Osteoblast (primary cell): ENCODE measurements around the gene PHACTR1. TPM values are rescaled to one million over a fixed set of nuclear protein-coding genes. Genes with fewer than 3 reads are reported as not detected.

Source experiments
- DNase-seq: peaks from one replicate; pipeline ENCODE4 v3.0.0; 2011; ENCODE audit warnings: low spot score, mixed read lengths; ENCODE audit not compliant: insufficient read length; ENCODE audit errors: missing footprints
- H2AFZ ChIP-seq: 2 replicates; pipeline ENCODE4 v1.6.0; 2011; ENCODE audit warnings: mild to moderate bottlenecking, low read length
- H3K27ac ChIP-seq: 2 replicates; pipeline ENCODE4 v1.5.1; 2011; ENCODE audit warnings: mild to moderate bottlenecking, low read depth, low read length, moderate library complexity
- H3K27me3 ChIP-seq: 2 replicates; pipeline ENCODE4 v1.6.0; 2012; ENCODE audit warnings: mild to moderate bottlenecking, control low read depth, inconsistent platforms, low read length, moderate library complexity; ENCODE audit not compliant: insufficient read depth
- H3K36me3 ChIP-seq: 2 replicates; pipeline ENCODE4 v1.5.1; 2011; ENCODE audit warnings: mild to moderate bottlenecking, low read length, control low read depth, moderate library complexity; ENCODE audit not compliant: insufficient read depth
- H3K4me1 ChIP-seq: 2 replicates; pipeline ENCODE4 v1.5.1; 2011; ENCODE audit warnings: mild to moderate bottlenecking, low read length, control low read depth, moderate library complexity; ENCODE audit not compliant: insufficient read depth
- H3K4me2 ChIP-seq: 2 replicates; pipeline ENCODE4 v1.6.0; 2011; ENCODE audit warnings: mild to moderate bottlenecking, low read length; ENCODE audit not compliant: insufficient read depth
- H3K4me3 ChIP-seq: fragments of 200-600 bp; sonication (generic); 3 replicates; pipeline ENCODE4 v1.5.1; 2012; ENCODE audit warnings: mild to moderate bottlenecking, low read length, inconsistent platforms; ENCODE audit not compliant: insufficient read depth
- H3K79me2 ChIP-seq: 2 replicates; pipeline ENCODE4 v1.6.0; 2012; ENCODE audit warnings: mild to moderate bottlenecking, low read length, control low read depth, inconsistent platforms; ENCODE audit not compliant: insufficient read depth
- H3K9me3 ChIP-seq: 2 replicates; pipeline ENCODE4 v1.5.1; 2011; ENCODE audit warnings: low read depth, low read length, control low read depth
- H4K20me1 ChIP-seq: 2 replicates; pipeline ENCODE4 v1.6.0; 2012; ENCODE audit warnings: mild to moderate bottlenecking, low read length, control low read depth; ENCODE audit not compliant: insufficient read depth
- total RNA-seq: library from RNA; depleted of rRNA; stranded (reverse); fragments of >200 nt; gene quantifications from 2 replicates; pipeline ENCODE4 v1.2.3, GENCODE V29; 2012
- TF ChIP-seq, protein P1 (sequence below): IDR thresholded peaks from 2 replicates; pipeline ENCODE4 v1.5.1; 2011; ENCODE audit warnings: mild to moderate bottlenecking, low read depth, low read length, moderate library complexity; ENCODE audit errors: extremely low read depth

PHACTR1 gene
- total RNA-seq, 1 donor = 0.36 TPM

DNA sequence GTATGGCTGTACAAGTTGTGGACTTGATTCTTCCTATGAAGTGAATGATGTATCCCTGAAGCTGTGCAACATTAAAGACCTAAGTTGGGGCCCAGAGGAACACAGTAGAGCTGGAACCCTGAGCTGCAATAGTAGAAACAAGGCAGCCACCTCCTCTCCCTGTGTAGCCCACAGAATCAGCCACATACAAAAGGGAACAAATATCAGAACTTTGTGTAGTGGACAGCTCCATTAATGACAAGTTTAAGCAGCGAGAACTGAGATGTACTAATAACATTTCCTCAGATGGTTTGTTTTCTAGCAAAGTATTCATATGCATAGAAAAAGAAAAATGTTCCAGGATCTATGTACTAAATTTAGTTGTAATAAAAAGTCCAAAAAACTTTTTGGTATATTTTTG, 19.2 kb downstream of the PHACTR1 start:
- Histone ChIP-seq H3K4me2 (no peak overlapping the region), H3K27me3 (no peaks in the 10 kb centered on the region), H2AFZ (no peak overlapping the region), H3K9me3 (no peaks in the 10 kb centered on the region), H3K4me1 (no peaks in the 10 kb centered on the region), H4K20me1 (no peaks in the 10 kb centered on the region), H3K4me3 (no peak overlapping the region), H3K79me2 (no peaks in the 10 kb centered on the region), H3K36me3 (no peaks in the 10 kb centered on the region), H3K27ac (no peak overlapping the region)
- TF ChIP-seq, protein P1, sequence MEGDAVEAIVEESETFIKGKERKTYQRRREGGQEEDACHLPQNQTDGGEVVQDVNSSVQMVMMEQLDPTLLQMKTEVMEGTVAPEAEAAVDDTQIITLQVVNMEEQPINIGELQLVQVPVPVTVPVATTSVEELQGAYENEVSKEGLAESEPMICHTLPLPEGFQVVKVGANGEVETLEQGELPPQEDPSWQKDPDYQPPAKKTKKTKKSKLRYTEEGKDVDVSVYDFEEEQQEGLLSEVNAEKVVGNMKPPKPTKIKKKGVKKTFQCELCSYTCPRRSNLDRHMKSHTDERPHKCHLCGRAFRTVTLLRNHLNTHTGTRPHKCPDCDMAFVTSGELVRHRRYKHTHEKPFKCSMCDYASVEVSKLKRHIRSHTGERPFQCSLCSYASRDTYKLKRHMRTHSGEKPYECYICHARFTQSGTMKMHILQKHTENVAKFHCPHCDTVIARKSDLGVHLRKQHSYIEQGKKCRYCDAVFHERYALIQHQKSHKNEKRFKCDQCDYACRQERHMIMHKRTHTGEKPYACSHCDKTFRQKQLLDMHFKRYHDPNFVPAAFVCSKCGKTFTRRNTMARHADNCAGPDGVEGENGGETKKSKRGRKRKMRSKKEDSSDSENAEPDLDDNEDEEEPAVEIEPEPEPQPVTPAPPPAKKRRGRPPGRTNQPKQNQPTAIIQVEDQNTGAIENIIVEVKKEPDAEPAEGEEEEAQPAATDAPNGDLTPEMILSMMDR = no peak
- DNase-seq = no peak

DNA sequence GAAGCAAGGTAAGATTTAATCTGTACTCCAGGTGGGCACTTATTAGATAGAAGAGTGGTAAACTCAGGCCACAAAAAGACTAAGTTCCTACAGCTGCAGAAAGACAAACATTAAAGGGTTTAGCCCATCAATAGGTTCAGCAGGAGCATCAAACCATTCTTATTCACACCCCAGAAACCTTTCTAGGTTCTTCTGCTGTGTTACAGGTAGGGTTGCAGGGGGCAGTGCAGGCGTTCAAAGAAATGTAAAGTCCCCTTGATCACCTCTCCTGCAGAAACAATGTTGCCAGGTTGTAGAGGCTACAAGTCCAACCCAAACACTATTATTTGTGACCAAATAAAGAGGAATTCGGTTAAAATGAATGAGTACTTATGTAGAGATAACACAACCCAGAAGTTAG, 31.8 kb downstream of the PHACTR1 start:
- peak; percentile 60 for DNase-seq
- TF ChIP-seq, protein P1 = no peak
- H3K27me3 ChIP-seq = no peaks in the 10 kb centered on the region

DNA sequence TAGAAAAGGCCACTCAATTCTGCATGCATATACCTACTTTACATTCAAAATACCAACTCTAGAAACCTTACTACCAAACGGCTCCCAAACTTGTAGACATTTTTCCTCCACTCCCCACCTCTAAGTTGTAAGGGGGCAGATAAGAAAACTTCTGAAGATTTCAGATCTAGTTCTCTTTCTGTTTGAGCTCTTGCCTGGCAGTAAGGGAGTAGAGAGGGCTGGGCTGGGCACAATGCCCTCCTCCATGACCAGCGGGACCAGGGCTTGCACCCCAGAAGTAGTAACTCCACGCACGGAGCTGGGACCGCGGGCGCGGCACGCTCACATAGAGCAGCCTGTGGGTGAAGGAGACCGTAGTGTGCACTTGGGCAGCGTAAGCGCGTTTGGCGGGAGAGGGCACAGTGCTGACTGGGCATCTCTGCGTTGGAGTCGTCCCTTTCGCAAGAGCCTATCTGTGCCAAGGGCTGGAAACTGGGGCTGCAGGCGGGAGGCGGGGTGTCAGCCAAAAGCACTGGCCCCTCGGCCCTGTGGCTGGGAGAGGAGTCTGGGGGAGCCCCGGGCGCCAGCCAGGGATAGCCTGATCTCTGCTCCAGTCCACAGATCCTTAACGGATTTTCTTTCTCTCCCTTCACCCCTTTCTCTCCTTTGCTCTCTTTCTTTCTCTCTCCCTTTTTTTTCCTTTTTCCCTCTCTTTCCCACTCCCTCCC, 32.4 kb downstream of the PHACTR1 start:
- Histone ChIP-seq H3K4me2 (no peak overlapping the region), H2AFZ (no peak overlapping the region), H3K27me3 (no peaks in the 10 kb centered on the region), H3K36me3 (no peaks in the 10 kb centered on the region), H3K79me2 (no peaks in the 10 kb centered on the region), H4K20me1 (no peaks in the 10 kb centered on the region), H3K4me1 (no peaks in the 10 kb centered on the region), H3K4me3 (no peak overlapping the region), H3K9me3 (no peaks in the 10 kb centered on the region), H3K27ac (no peak overlapping the region)
- peak; percentile 62 for DNase-seq
- TF ChIP-seq, protein P1 = no peak

More for the DNA sequence above, 31.8 kb downstream of the PHACTR1 start:
- Histone ChIP-seq H3K27ac (no peak overlapping the region), H3K79me2 (no peaks in the 10 kb centered on the region), H3K4me3 (no peak overlapping the region), H3K36me3 (no peaks in the 10 kb centered on the region), H3K9me3 (no peaks in the 10 kb centered on the region), H3K4me2 (no peak overlapping the region), H4K20me1 (no peaks in the 10 kb centered on the region), H3K4me1 (no peaks in the 10 kb centered on the region), H2AFZ (no peak overlapping the region)

DNA sequence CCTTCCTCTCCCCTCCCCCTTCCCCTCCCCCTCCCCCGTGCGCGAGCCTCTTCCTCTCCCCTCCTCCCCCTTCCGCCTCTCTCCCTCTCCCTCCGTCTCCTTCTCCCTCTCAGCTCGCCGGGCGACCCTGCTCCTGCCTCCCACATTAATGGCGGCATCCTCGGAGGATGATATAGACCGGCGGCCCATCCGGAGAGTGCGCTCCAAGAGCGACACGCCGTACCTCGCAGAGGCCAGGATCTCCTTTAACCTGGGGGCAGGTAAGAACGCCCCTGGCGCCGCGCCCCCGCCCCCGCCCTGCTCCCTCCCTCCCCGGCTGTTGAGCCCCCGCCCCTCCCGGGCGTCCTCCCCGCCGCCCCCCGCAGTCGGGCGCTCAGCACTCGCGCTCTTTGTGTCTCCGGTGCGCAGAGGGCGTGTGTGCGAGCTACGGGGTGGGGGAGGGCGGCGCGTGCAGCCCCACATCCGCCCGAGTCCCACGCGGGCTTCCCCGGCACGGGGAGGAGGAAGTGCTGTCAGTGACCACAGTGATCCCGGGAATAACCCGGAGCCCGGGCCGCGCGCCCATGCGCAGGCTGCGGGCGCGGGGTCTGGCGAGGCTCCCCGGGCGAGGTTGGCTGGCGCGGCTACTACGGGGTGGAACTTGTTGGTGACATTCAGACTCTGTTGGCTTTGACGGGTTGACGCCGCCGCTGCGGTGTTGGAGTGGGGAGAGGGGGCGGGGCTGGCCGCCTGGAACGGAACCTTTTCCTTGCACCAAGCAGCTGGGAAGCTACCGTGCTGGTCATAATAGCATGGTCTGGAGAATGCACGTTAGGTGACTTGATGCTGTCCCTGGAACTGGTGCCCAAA, 33.2 kb downstream of the PHACTR1 start:
- Histone ChIP-seq H3K79me2 (no peaks in the 10 kb centered on the region), H3K4me1 (no peaks in the 10 kb centered on the region), H4K20me1 (no peaks in the 10 kb centered on the region), H3K9me3 (no peaks in the 10 kb centered on the region), H3K36me3 (no peaks in the 10 kb centered on the region), H3K4me3 (no peak overlapping the region), H3K27ac (no peak overlapping the region), H3K27me3 (no peaks in the 10 kb centered on the region), H3K4me2 (no peak overlapping the region), H2AFZ (no peak overlapping the region)
- TF ChIP-seq, protein P1 = no peak
- DNase-seq = peak; percentile 22
